Type B pancreatic cell (in vitro differentiated cells): ENCODE measurements around the gene KLHL29. TPM values are rescaled to one million over a fixed set of nuclear protein-coding genes. Genes with fewer than 3 reads are reported as not detected.

Experiments used
- DNase-seq: peaks from one replicate; pipeline ENCODE4 v3.0.0; 2021; ENCODE audit warnings: mixed read lengths; ENCODE audit not compliant: unreplicated experiment; ENCODE audit errors: extremely low spot score
- H3K27ac Mint-ChIP-seq: 2 replicates; pipeline ENCODE4 v1.8.0; 2021; ENCODE audit warnings: mild to moderate bottlenecking, mixed read lengths
- H3K27me3 Mint-ChIP-seq: 2 replicates; pipeline ENCODE4 v1.8.0; 2021; ENCODE audit warnings: mixed read lengths
- H3K36me3 Mint-ChIP-seq: 2 replicates; pipeline ENCODE4 v1.8.0; 2021; ENCODE audit warnings: mixed read lengths
- H3K4me1 Mint-ChIP-seq: one replicate; pipeline ENCODE4 v1.8.0; 2021; ENCODE audit warnings: mixed read lengths; ENCODE audit not compliant: unreplicated experiment
- H3K4me3 Mint-ChIP-seq: 2 replicates; pipeline ENCODE4 v1.8.0; 2021; ENCODE audit warnings: mild to moderate bottlenecking, mixed read lengths
- H3K9me3 Mint-ChIP-seq: 2 replicates; pipeline ENCODE4 v1.8.0; 2021; ENCODE audit warnings: mixed read lengths
- total RNA-seq: library from RNA; stranded (reverse); gene quantifications from 2 replicates; pipeline ENCODE4 v1.2.1, GENCODE V29; 2021; ENCODE audit warnings: low replicate concordance
- TF ChIP-seq, protein P1 (sequence below): fragments of 200-600 bp; sonication (generic); conservative IDR thresholded peaks from 2 replicates; pipeline ENCODE4 v1.5.0; 2021; ENCODE audit warnings: antibody characterized with exemption, mild to moderate bottlenecking

The KLHL29 gene
- total RNA-seq, 1 donor from 2014 or later, result 24.1 TPM

DNA sequence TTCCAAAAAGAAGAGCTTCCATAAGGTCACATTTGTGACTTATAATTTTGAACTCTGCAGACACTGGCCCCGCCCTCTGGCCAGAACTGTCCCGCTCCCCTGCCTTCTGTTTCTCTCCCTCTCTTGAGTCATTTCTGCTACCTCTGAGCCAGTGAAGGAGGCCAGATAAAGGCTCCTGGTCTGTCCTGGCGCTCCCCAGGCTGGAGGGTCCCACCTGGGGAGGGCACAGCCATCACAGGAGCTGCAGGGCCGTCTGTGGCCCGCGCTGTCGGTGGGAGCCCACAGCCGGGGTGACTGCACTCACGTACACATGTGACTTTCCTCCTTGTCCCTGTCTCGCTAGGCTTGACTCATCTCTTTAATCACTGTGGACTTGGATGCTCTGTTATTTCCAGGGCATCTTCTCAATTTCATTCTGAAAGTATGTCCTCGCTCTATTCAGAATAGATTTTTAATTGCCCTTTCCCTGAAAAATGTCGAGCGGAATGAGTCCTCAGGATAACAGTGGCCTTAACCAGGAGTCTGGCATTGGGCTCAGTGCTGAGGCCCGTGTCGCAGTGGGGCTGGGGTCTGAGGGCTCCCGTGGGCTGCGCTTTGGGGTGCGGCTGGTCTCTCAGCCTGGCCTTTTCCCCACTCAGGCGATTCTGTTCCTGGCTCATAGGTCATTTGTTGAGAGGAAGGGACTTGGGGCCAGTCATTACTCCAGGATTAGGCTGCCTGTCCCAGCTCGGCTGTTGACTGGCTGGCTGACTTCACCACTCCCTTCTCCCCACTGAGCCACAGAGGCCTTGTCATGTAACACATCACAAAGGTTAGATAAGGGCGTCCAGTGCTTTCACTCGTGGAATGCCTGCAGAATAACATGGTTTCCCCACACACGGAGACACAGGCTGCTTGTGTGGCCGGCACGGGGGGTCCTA is 34.5 kb downstream of the KLHL29 start:
- no peaks in the 10 kb centered on the region for H3K27me3 Mint-ChIP-seq
- H3K27ac Mint-ChIP-seq, result no peak overlapping the region
- H3K4me3 Mint-ChIP-seq, result no peak overlapping the region
- H3K4me1 Mint-ChIP-seq, result peaks cover 32% of the 10 kb centered on the region
- no peaks in the 10 kb centered on the region for H3K9me3 Mint-ChIP-seq
- peaks cover 3% of the 10 kb centered on the region for H3K36me3 Mint-ChIP-seq
- TF ChIP-seq, protein P1, sequence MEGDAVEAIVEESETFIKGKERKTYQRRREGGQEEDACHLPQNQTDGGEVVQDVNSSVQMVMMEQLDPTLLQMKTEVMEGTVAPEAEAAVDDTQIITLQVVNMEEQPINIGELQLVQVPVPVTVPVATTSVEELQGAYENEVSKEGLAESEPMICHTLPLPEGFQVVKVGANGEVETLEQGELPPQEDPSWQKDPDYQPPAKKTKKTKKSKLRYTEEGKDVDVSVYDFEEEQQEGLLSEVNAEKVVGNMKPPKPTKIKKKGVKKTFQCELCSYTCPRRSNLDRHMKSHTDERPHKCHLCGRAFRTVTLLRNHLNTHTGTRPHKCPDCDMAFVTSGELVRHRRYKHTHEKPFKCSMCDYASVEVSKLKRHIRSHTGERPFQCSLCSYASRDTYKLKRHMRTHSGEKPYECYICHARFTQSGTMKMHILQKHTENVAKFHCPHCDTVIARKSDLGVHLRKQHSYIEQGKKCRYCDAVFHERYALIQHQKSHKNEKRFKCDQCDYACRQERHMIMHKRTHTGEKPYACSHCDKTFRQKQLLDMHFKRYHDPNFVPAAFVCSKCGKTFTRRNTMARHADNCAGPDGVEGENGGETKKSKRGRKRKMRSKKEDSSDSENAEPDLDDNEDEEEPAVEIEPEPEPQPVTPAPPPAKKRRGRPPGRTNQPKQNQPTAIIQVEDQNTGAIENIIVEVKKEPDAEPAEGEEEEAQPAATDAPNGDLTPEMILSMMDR, result no peak
- peak; percentile 58 for DNase-seq

DNA sequence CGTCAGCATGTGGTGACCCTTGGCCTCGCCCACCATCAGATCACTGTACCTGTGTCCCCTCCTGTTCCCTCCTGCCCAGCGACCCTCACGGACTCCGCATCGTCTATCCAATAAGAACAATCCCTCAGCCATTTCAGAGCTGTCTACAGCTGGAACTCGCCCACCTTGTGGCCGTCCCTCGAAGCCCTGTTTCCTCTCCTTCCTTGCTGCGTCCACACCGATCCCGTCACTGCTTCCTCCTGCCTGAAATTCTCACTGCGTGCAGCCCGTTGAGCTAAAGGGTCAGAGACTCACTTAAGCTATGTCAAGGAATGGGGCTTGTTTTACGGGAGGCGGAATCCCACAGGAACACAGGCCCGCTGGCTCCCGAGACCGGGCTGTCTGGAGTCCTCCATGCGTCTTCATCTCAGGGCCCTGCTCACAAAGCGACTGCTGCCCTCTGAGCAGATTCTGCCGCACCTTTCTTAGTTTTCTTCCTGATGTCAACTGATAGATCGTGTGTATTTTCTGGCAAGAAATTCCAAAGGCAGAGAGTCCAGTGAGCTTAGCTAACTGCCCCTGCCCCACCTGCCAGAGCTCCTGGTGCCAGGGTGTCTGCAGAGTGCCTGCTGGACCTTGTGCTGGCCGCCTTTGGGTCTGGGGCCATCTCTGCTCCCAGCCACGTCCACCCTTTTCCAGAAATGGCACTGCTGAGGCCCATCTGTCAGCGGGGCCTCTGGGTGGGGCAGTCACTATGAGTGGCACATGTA is 35.3 kb downstream of the KLHL29 start:
- H3K4me1 Mint-ChIP-seq, result peaks cover 32% of the 10 kb centered on the region
- H3K27ac Mint-ChIP-seq, result no peak overlapping the region
- H3K9me3 Mint-ChIP-seq, result no peaks in the 10 kb centered on the region
- no peaks in the 10 kb centered on the region for H3K27me3 Mint-ChIP-seq
- peak; percentile 57 for DNase-seq
- TF ChIP-seq, protein P1, result no peak
- H3K4me3 Mint-ChIP-seq, result no peak overlapping the region
- peaks cover under 1% of the 10 kb centered on the region for H3K36me3 Mint-ChIP-seq

DNA sequence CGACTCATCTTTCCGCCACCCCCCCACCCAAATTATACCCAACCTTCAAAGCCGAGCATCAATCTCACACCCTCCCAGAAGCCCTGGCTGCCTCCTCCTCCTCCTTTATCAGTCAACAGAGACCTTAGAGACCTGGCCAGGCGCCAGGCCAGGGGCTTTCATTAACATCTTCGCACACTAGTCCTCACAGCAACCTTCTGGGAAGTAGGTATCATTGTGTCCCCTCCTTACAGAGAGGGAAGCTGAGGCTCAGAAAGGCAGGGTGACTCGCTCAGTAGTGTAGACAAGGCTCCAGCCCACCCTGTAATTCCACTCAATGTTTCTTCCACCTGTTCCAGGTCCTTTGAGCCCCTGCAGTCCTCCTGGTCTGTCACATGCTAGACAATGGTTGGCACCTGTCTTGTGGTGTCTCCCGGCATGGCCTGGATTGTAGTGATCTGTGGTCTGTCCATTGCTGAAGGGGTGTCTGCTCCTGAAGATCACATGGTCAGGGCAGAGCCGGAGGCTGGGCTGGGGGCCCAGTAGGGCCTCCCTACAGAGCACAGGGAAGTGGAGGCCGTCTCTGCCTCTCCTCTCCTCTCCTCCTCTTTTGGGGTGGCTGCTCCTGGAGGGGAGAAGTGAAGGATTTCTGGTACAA is 36.0 kb downstream of the KLHL29 start:
- H3K27ac Mint-ChIP-seq, result no peak overlapping the region
- H3K27me3 Mint-ChIP-seq, result no peaks in the 10 kb centered on the region
- no peaks in the 10 kb centered on the region for H3K36me3 Mint-ChIP-seq
- TF ChIP-seq, protein P1, result no peak
- peaks cover 32% of the 10 kb centered on the region for H3K4me1 Mint-ChIP-seq
- DNase-seq, result no peak
- H3K9me3 Mint-ChIP-seq, result no peaks in the 10 kb centered on the region
- no peak overlapping the region for H3K4me3 Mint-ChIP-seq

DNA sequence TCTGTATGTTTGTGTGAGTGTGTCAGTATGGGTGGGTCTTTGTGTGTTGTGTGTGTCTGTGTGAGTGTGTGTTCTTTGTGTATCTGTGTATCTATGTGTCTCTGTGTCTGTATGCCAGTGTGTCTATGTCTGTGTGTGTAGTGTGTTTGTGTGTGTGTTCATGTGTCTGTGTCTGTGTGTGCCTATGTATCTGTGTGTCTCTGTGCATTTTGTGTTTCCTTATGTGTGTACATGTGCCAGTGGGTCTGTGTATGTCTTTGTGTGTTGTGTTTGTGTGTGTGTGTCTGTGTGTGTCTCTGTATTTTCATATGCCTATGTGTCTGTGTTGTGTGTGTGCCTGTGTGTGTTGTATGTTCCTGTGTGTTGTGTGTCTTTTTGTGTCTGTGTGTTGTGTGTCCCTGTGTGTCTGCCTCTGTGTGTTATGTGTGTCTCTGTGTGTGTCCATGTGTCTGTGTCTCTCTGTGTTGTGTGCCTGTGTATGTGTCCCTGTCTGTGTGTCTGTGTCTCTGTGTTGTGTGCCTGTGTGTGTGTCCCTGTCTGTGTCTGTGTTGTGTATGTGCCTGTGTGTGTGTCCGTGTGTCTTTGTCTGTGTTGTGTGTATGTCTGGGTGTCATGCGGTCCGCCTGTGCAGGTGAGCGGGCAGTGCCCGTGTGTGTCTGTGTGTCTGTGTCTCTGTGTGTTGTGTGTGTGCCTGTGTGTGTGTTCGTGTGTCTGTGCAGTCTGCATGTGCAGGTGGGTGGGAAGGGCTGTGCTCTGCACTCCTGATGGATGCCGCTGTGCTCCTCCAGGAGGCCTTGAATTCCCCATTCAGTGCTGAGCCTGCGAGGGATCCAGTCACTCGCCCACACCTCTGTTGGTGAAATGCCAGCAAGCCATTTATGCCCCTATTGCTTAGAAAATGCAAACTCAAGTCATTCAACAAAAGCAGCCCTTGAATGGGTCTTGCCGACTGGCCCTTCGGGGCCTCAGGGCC is 37.4 kb downstream of the KLHL29 start:
- Mint-ChIP-seq H3K4me3 (no peak overlapping the region), H3K36me3 (no peaks in the 10 kb centered on the region), H3K27me3 (no peaks in the 10 kb centered on the region), H3K4me1 (peaks cover 42% of the 10 kb centered on the region), H3K9me3 (no peaks in the 10 kb centered on the region), H3K27ac (no peak overlapping the region)
- no peak for DNase-seq
- TF ChIP-seq, protein P1, result no peak
